ENCODE results near the gene CD3D. TPM values are rescaled to one million over a fixed set of nuclear protein-coding genes. Genes with fewer than 3 reads are reported as not detected.
"Not testable (repeated sequence)": the region's sequence is repeated elsewhere in the genome, so short reads cannot be mapped to it uniquely, and the experiment has no call there.

Gene CD3D
- total RNA-seq, 1 donor from 2014 or later: 0.61 TPM

DNA sequence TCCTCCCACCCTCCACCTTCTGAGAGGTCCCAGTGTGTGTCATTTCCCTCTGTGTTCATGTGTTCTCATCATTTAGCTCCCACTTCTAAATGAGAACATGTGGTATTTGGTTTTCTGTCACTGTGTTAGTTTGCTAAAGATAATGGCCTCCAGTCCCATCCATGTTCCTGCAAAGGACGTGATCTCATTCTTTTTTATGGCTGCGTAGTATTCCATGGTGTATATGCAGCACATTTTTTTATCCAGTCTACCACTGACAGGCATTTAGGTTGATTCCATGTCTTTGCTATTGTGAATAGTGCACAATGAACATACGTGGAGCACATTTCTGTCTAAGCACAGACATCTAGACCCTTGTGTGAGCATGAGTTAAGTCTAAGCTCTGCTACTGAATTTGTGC, 32.2 kb downstream of the CD3D start:
- Histone ChIP-seq H2AFZ (ENCODE audit: low read depth, low read length) (no peak overlapping the region), H3K27me3 (ENCODE audit: insufficient read depth, low read length) (peaks cover 25% of the 10 kb centered on the region), H3K9ac (ENCODE audit: low read length) (no peak overlapping the region), H3K4me2 (ENCODE audit: low read length) (no peak overlapping the region), H3K27ac (ENCODE audit: low read depth, low read length) (no peak overlapping the region), H3K36me3 (ENCODE audit: insufficient read depth, low read length) (no peaks in the 10 kb centered on the region), H3K79me2 (ENCODE audit: insufficient read depth, low read length) (no peaks in the 10 kb centered on the region), H4K20me1 (ENCODE audit: insufficient read depth, low read length) (no peaks in the 10 kb centered on the region), H3K4me1 (ENCODE audit: insufficient read depth, low read length) (no peaks in the 10 kb centered on the region), H3K4me3 (ENCODE audit: insufficient read depth, low read depth, low read length) (no peak overlapping the region), H3K9me3 (ENCODE audit: insufficient read depth, low read depth, low read length) (no peaks in the 10 kb centered on the region)
- FAIRE-seq: no peak
- H3K27me3 Mint-ChIP-seq (ENCODE audit: low read depth, unreplicated experiment): peaks cover 33% of the 10 kb centered on the region
- H3K27ac Mint-ChIP-seq (ENCODE audit: unreplicated experiment): no peak overlapping the region
- no peak for DNase-seq (ENCODE audit: low read depth)
- peaks cover 2% of the 10 kb centered on the region for H3K9me3 Mint-ChIP-seq (ENCODE audit: unreplicated experiment)
- H3K36me3 Mint-ChIP-seq (ENCODE audit: low read depth, unreplicated experiment): no peaks in the 10 kb centered on the region
- H3K4me3 Mint-ChIP-seq (ENCODE audit: unreplicated experiment): no peak overlapping the region
- TF ChIP-seq EZH2 (IDR thresholded peaks at IDR 0.05; ENCODE audit: insufficient read depth, low read length) (no peak), CTCF (IDR thresholded peaks at IDR 0.05; ENCODE audit: insufficient read depth, low read depth, low read length) (no peak)
- H3K4me1 Mint-ChIP-seq (ENCODE audit: low read depth, unreplicated experiment): peaks cover 6% of the 10 kb centered on the region

DNA sequence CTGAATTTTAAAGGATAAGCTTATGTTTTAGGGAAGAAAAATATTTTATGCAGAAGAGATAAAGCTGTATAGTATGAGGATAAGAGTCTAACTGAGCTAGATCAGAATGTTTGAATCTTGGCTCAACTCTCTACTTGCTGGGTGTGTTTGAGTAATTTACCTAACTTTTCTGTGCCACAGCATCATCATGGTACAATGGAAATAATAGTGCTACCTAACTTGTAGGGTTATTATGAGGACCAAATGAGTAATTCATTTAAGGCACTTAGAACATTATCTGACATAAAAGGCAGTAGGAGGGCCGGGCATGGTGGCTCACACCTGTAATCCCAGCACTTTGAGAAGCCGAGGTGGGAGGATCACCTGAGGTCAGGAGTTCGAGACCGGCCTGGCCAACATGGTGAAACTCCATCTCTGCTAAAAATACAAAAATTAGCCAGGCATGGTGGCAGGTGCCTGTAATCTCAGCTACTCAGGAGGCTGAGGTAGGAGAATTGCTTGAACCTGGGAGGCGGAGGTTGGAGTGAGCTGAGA, 33.4 kb downstream of the CD3D start:
- not testable (repeated sequence) for H3K27ac ChIP-seq (ENCODE audit: low read depth, low read length); H3K36me3 Mint-ChIP-seq (ENCODE audit: low read depth, unreplicated experiment); H3K4me1 Mint-ChIP-seq (ENCODE audit: low read depth, unreplicated experiment); H3K4me3 Mint-ChIP-seq (ENCODE audit: unreplicated experiment); H3K9me3 Mint-ChIP-seq (ENCODE audit: unreplicated experiment); H3K4me3 ChIP-seq (ENCODE audit: insufficient read depth, low read depth, low read length); H3K36me3 ChIP-seq (ENCODE audit: insufficient read depth, low read length); H3K4me1 ChIP-seq (ENCODE audit: insufficient read depth, low read length); H4K20me1 ChIP-seq (ENCODE audit: insufficient read depth, low read length); H3K4me2 ChIP-seq (ENCODE audit: low read length); DNase-seq (ENCODE audit: low read depth); H3K79me2 ChIP-seq (ENCODE audit: insufficient read depth, low read length); H2AFZ ChIP-seq (ENCODE audit: low read depth, low read length); H3K27ac Mint-ChIP-seq (ENCODE audit: unreplicated experiment); H3K9me3 ChIP-seq (ENCODE audit: insufficient read depth, low read depth, low read length); H3K9ac ChIP-seq (ENCODE audit: low read length); FAIRE-seq
- H3K27me3 ChIP-seq (ENCODE audit: insufficient read depth, low read length): peaks cover 19% of the 10 kb centered on the region
- H3K27me3 Mint-ChIP-seq (ENCODE audit: low read depth, unreplicated experiment): peaks cover 27% of the 10 kb centered on the region

DNA sequence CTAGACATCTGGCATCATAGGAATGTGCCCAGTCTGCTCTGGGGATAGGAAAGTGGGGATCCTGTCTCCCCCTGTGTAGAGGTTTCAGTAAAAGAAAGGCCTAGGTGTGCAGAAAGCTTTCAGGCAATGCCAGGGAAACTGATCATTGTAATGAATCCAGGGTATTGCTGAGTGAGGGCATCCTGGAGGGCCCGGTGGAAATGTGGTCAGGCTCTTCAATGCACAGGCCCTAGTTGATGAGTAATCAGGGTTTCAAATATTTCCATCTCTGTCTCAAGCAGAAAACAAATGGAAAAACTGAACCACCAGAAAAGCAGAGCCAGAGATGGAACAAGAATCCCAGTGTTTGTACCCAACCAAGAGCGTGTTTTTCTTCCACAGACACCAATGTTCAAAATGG, 35.9 kb downstream of the CD3D start:
- Mint-ChIP-seq H3K4me1 (ENCODE audit: low read depth, unreplicated experiment) (peaks cover 6% of the 10 kb centered on the region), H3K36me3 (ENCODE audit: low read depth, unreplicated experiment) (no peaks in the 10 kb centered on the region), H3K4me3 (ENCODE audit: unreplicated experiment) (no peak overlapping the region), H3K9me3 (ENCODE audit: unreplicated experiment) (no peaks in the 10 kb centered on the region), H3K27ac (ENCODE audit: unreplicated experiment) (no peak overlapping the region), H3K27me3 (ENCODE audit: low read depth, unreplicated experiment) (peaks cover 23% of the 10 kb centered on the region)
- Histone ChIP-seq H2AFZ (ENCODE audit: low read depth, low read length) (no peak overlapping the region), H3K4me2 (ENCODE audit: low read length) (no peak overlapping the region), H4K20me1 (ENCODE audit: insufficient read depth, low read length) (no peaks in the 10 kb centered on the region), H3K9ac (ENCODE audit: low read length) (no peak overlapping the region), H3K4me1 (ENCODE audit: insufficient read depth, low read length) (no peaks in the 10 kb centered on the region), H3K79me2 (ENCODE audit: insufficient read depth, low read length) (no peaks in the 10 kb centered on the region), H3K27ac (ENCODE audit: low read depth, low read length) (no peak overlapping the region), H3K27me3 (ENCODE audit: insufficient read depth, low read length) (peaks cover 4% of the 10 kb centered on the region), H3K9me3 (ENCODE audit: insufficient read depth, low read depth, low read length) (no peaks in the 10 kb centered on the region), H3K4me3 (ENCODE audit: insufficient read depth, low read depth, low read length) (no peak overlapping the region), H3K36me3 (ENCODE audit: insufficient read depth, low read length) (no peaks in the 10 kb centered on the region)
- no peak for FAIRE-seq
- DNase-seq (ENCODE audit: low read depth): no peak
- TF ChIP-seq CTCF (IDR thresholded peaks at IDR 0.05; ENCODE audit: insufficient read depth, low read depth, low read length): no peak
- TF ChIP-seq EZH2 (IDR thresholded peaks at IDR 0.05; ENCODE audit: insufficient read depth, low read length): no peak

All from astrocyte (in vitro differentiated cells and primary cell).